Measurements from ENCODE around the gene CDH19.

The CDH19 gene

GRCh38 chr18:66603941-66604627, at the start of gene CDH19:
TSS of gene CDH19 (minus strand) at chr18:66604090. CDS start at chr18:66572204, 31,886 bp downstream.
- DNase-seq, result no peak

GRCh38 chr18:66647671-66648070, 43.8 kb upstream of the CDH19 start:
- DNase-seq, result no peak

- DNase-seq, result no peak
These were observed 42.7 kb upstream of the CDH19 start for GRCh38 chr18:66646609-66647008.

- DNase-seq, result no peak
These were observed 42.1 kb upstream of the CDH19 start for GRCh38 chr18:66645983-66646382.

- no peak for DNase-seq
These were observed 37.2 kb upstream of the CDH19 start for GRCh38 chr18:66641056-66641455.

- DNase-seq, result no peak
These were observed 36.5 kb upstream of the CDH19 start for GRCh38 chr18:66640431-66640830.

- no peak for DNase-seq
These were observed 35.2 kb upstream of the CDH19 start for GRCh38 chr18:66638856-66639629.

GRCh38 chr18:66635342-66635741, 31.5 kb upstream of the CDH19 start:
- no peak for DNase-seq

GRCh38 chr18:66632756-66633155, 28.9 kb upstream of the CDH19 start:
- DNase-seq, result no peak

- DNase-seq, result no peak
These were observed 26.9 kb upstream of the CDH19 start for GRCh38 chr18:66630831-66631230.

GRCh38 chr18:66623821-66624220, 19.9 kb upstream of the CDH19 start:
- DNase-seq, result no peak

GRCh38 chr18:66621816-66622576, 18.1 kb upstream of the CDH19 start:
- no peak for DNase-seq

- peak; percentile 13 for DNase-seq
These were observed 12.7 kb upstream of the CDH19 start for GRCh38 chr18:66616523-66616983.

- DNase-seq, result no peak
These were observed 11.3 kb upstream of the CDH19 start for GRCh38 chr18:66615176-66615575.

GRCh38 chr18:66607632-66608031, 3.7 kb upstream of the CDH19 start:
- DNase-seq, result no peak

GRCh38 chr18:66601649-66602048, 2.2 kb downstream of the CDH19 start:
- no peak for DNase-seq

- DNase-seq, result no peak
These were observed 4.7 kb downstream of the CDH19 start for GRCh38 chr18:66599190-66599589.

- DNase-seq, result no peak
These were observed 16.5 kb downstream of the CDH19 start for GRCh38 chr18:66587430-66587829.

GRCh38 chr18:66582211-66582610, 21.7 kb downstream of the CDH19 start:
- DNase-seq, result no peak

GRCh38 chr18:66575263-66575662, 28.6 kb downstream of the CDH19 start:
- DNase-seq, result no peak

GRCh38 chr18:66571845-66572244, 32.0 kb downstream of the CDH19 start:
- DNase-seq, result no peak

- no peak for DNase-seq
These were observed 37.3 kb downstream of the CDH19 start for GRCh38 chr18:66566616-66567015.

- DNase-seq, result no peak
These were observed 39.7 kb downstream of the CDH19 start for GRCh38 chr18:66564236-66564635.

GRCh38 chr18:66562279-66562678, 41.6 kb downstream of the CDH19 start:
- no peak for DNase-seq
